ENCODE results near the gene ARID4B. TPM values are rescaled to one million over a fixed set of nuclear protein-coding genes. Genes with fewer than 3 reads are reported as not detected.
"Not testable (repeated sequence)": the region's sequence is repeated elsewhere in the genome, so short reads cannot be mapped to it uniquely, and the experiment has no call there.

Gene ARID4B
- total RNA-seq, 1 donor = 36.7 TPM

GRCh38 chr1:235319255-235319654, 8.7 kb downstream of the ARID4B start:
- DNase-seq (ENCODE audit: low read depth) = no peak
- no peak for TF ChIP-seq CTCF (IDR thresholded peaks at IDR 0.05; ENCODE audit: insufficient read depth, low read length)
- H3K4me3 ChIP-seq (ENCODE audit: low read depth, low read length) = no peak overlapping the region

- no peak for TF ChIP-seq CTCF (IDR thresholded peaks at IDR 0.05; ENCODE audit: insufficient read depth, low read length)
- no peak for DNase-seq (ENCODE audit: low read depth)
- no peak overlapping the region for H3K4me3 ChIP-seq (ENCODE audit: low read depth, low read length)
Observed at GRCh38 chr1:235317168-235317567, 10.8 kb downstream of the ARID4B start.

- no peak for TF ChIP-seq CTCF (IDR thresholded peaks at IDR 0.05; ENCODE audit: insufficient read depth, low read length)
- H3K4me3 ChIP-seq (ENCODE audit: low read depth, low read length) = no peak overlapping the region
- DNase-seq (ENCODE audit: low read depth) = no peak
Observed at GRCh38 chr1:235315735-235316134, 12.2 kb downstream of the ARID4B start.

- no peak for DNase-seq (ENCODE audit: low read depth)
- H3K4me3 ChIP-seq (ENCODE audit: low read depth, low read length) = no peak overlapping the region
- TF ChIP-seq CTCF (IDR thresholded peaks at IDR 0.05; ENCODE audit: insufficient read depth, low read length) = no peak
Observed at GRCh38 chr1:235315173-235315572, 12.8 kb downstream of the ARID4B start.

GRCh38 chr1:235313931-235314678, 13.9 kb downstream of the ARID4B start:
- TF ChIP-seq CTCF (IDR thresholded peaks at IDR 0.05; ENCODE audit: insufficient read depth, low read length) = no peak
- no peak for DNase-seq (ENCODE audit: low read depth)
- H3K4me3 ChIP-seq (ENCODE audit: low read depth, low read length) = no peak overlapping the region

- TF ChIP-seq CTCF (IDR thresholded peaks at IDR 0.05; ENCODE audit: insufficient read depth, low read length) = no peak
- no peak for DNase-seq (ENCODE audit: low read depth)
- no peak overlapping the region for H3K4me3 ChIP-seq (ENCODE audit: low read depth, low read length)
Observed at GRCh38 chr1:235313262-235313661, 14.7 kb downstream of the ARID4B start.

- not testable (repeated sequence) for DNase-seq (ENCODE audit: low read depth); H3K4me3 ChIP-seq (ENCODE audit: low read depth, low read length)
Observed at GRCh38 chr1:235309206-235309605, 18.8 kb downstream of the ARID4B start.
